ENCODE data around the gene SMYD4.

- TF ChIP-seq POLR2A (IDR thresholded peaks at IDR 0.05) (peak; percentile 99 to 100), CTCF (IDR thresholded peaks at IDR 0.05 in 4 of 5, conservative IDR thresholded peaks at IDR 0.05 in 1 of 5) (peak in 1 of 5 experiments; percentile 48)
Observed at GRCh38 chr17:1829592-1830257, at the start of gene SMYD4, which contains the start of gene RPA1.
